HG03354 (cell line): Measurements from ENCODE around the gene RNF138.
"Not testable (repeated sequence)": the region's sequence is repeated elsewhere in the genome, so short reads cannot be mapped to it uniquely, and the experiment has no call there.

Experiments used
- ATAC-seq: cut with Tn5 transposase; IDR thresholded peaks from one replicate; pipeline ENCODE4 v1.9.1; 2021; ENCODE audit warnings: mild to moderate bottlenecking; ENCODE audit not compliant: unreplicated experiment, poor library complexity, severe bottlenecking

Gene RNF138

GRCh38 chr18:32167980-32168730 is 76.5 kb downstream of the RNF138 start:
- ATAC-seq: no peak

- no peak for ATAC-seq
Observed at GRCh38 chr18:32173654-32174053, 82.0 kb downstream of the RNF138 start.

GRCh38 chr18:32174719-32175118 is 83.0 kb downstream of the RNF138 start:
- ATAC-seq: no peak

- ATAC-seq: no peak
Observed at GRCh38 chr18:32175265-32175664, 83.6 kb downstream of the RNF138 start.

- not testable (repeated sequence) for ATAC-seq
Observed at GRCh38 chr18:32176745-32177144, 85.1 kb downstream of the RNF138 start.

- ATAC-seq: no peak
Observed at GRCh38 chr18:32177530-32177929, 85.9 kb downstream of the RNF138 start.
